ENCODE results near the gene APBA2. TPM values are rescaled to one million over a fixed set of nuclear protein-coding genes. Genes with fewer than 3 reads are reported as not detected.

Gene APBA2
- total and polyA plus RNA-seq, 7 donors = 0.46 to 10.7 (median 1.5) TPM

- WGBS, 2 donors = 64 to 76% methylated on average over 3 of the region's 3 CpGs
- intact Hi-C loops (cut with DNase I) = no loop called here
- DNase-seq = no peak
- TF ChIP-seq CTCF (IDR thresholded peaks at IDR 0.05) (no peak), POLR2AphosphoS5 (IDR thresholded peaks at IDR 0.05) (no peak), POLR2A (IDR thresholded peaks at IDR 0.05) (no peak), EP300 (IDR thresholded peaks at IDR 0.05) (no peak)
- no peaks in the 10 kb centered on the region for H3K4me1 ChIP-seq
- H3K9me3 ChIP-seq = no peaks in the 10 kb centered on the region
- H3K27ac ChIP-seq = no peak overlapping the region
- no peaks in the 10 kb centered on the region for H3K27me3 ChIP-seq
- no peak overlapping the region for H3K4me3 ChIP-seq
- H3K36me3 ChIP-seq = no peaks in the 10 kb centered on the region
Measured at GRCh38 chr15:29045717-29046116, 159.9 kb downstream of the APBA2 start.

GRCh38 chr15:29046281-29046810 lies 160.6 kb downstream of the APBA2 start:
- H3K27me3 ChIP-seq = no peaks in the 10 kb centered on the region
- no peak for TF ChIP-seq EP300 (IDR thresholded peaks at IDR 0.05)
- no peak for TF ChIP-seq CTCF (IDR thresholded peaks at IDR 0.05)
- TF ChIP-seq POLR2AphosphoS5 (IDR thresholded peaks at IDR 0.05) = no peak
- no peak for TF ChIP-seq POLR2A (IDR thresholded peaks at IDR 0.05)
- WGBS, 2 donors = 43 to 74% methylated on average over 4 of the region's 4 CpGs
- no peak for DNase-seq
- no peaks in the 10 kb centered on the region for H3K9me3 ChIP-seq
- H3K4me3 ChIP-seq = no peak overlapping the region
- H3K36me3 ChIP-seq = no peaks in the 10 kb centered on the region
- intact Hi-C loops (cut with DNase I) = no loop called here
- H3K27ac ChIP-seq = no peak overlapping the region
- H3K4me1 ChIP-seq = no peaks in the 10 kb centered on the region

DNA sequence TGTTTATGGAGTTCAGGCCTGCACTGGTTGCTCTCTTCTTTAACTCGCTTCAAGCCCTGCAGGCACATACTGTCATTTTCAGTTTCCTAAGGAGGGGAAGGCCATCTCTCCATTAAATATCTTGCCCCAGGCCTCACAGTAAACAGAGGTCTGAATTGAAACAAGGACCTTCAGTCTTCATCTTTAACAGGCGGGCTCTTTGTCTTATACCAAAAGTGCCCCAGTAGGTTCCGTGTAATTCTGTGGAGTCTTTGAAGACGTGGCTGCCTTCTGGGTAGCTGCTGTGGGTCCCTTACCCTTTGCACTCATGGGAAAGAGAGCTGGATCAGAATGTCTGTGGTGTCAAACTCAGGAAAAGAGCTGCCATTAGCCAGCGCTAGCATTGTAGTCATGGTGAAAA lies 161.2 kb downstream of the APBA2 start:
- intact Hi-C loops (cut with DNase I) = no loop called here
- H3K27ac ChIP-seq = no peak overlapping the region

GRCh38 chr15:29048011-29048410 lies 162.2 kb downstream of the APBA2 start:
- no peaks in the 10 kb centered on the region for H3K4me1 ChIP-seq
- H3K9me3 ChIP-seq = no peaks in the 10 kb centered on the region
- no peak overlapping the region for H3K4me3 ChIP-seq
- TF ChIP-seq CTCF (IDR thresholded peaks at IDR 0.05) = no peak
- no peak for TF ChIP-seq EP300 (IDR thresholded peaks at IDR 0.05)
- TF ChIP-seq POLR2A (IDR thresholded peaks at IDR 0.05) = no peak
- no peak for TF ChIP-seq POLR2AphosphoS5 (IDR thresholded peaks at IDR 0.05)
- no peaks in the 10 kb centered on the region for H3K27me3 ChIP-seq
- 92 to 94% methylated on average over 9 of the region's 9 CpGs for WGBS, 2 donors
- intact Hi-C loops (cut with DNase I) = no loop called here
- no peak for DNase-seq
- H3K27ac ChIP-seq = no peak overlapping the region
- H3K36me3 ChIP-seq = no peaks in the 10 kb centered on the region

More for the DNA sequence above, 161.2 kb downstream of the APBA2 start:
- 91% methylated on average over 5 of the region's 5 CpGs for WGBS, 2 donors
- Histone ChIP-seq H3K36me3 (no peaks in the 10 kb centered on the region), H3K27me3 (no peaks in the 10 kb centered on the region), H3K9me3 (no peaks in the 10 kb centered on the region), H3K4me1 (no peaks in the 10 kb centered on the region), H3K4me3 (no peak overlapping the region)
- no peak for DNase-seq
- TF ChIP-seq POLR2AphosphoS5 (IDR thresholded peaks at IDR 0.05) (no peak), EP300 (IDR thresholded peaks at IDR 0.05) (no peak), POLR2A (IDR thresholded peaks at IDR 0.05) (no peak), CTCF (IDR thresholded peaks at IDR 0.05) (no peak)

DNA sequence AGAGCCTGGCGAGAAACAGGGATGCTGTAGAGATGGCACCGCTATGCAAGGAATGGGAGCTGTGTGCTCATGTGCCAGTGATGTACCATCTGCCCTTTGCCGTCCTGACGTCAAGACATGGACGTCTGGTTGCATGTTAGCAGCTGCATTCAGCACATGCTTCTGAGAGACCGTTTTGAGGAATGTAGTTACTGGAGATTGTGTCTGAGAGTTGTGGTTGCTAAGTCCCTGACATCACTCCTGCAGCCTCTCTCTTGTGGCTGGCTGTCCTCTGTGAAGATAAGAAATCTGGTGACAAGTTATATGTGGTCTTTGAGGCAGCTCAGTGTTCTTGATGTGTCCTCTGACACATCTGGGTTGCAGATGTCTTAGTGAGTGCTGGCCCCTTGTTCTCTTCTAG lies 165.1 kb downstream of the APBA2 start:
- Histone ChIP-seq H3K36me3 (no peaks in the 10 kb centered on the region), H3K27ac (no peak overlapping the region), H3K9me3 (no peaks in the 10 kb centered on the region), H3K4me3 (no peak overlapping the region), H3K27me3 (no peaks in the 10 kb centered on the region), H3K4me1 (no peaks in the 10 kb centered on the region)
- intact Hi-C loops (cut with DNase I) = no loop called here
- TF ChIP-seq EP300 (IDR thresholded peaks at IDR 0.05) = no peak
- TF ChIP-seq POLR2A (IDR thresholded peaks at IDR 0.05) = no peak
- TF ChIP-seq POLR2AphosphoS5 (IDR thresholded peaks at IDR 0.05) = no peak
- TF ChIP-seq CTCF (IDR thresholded peaks at IDR 0.05) = no peak
- DNase-seq = no peak
- WGBS, 2 donors = 67% methylated on average over 6 of the region's 6 CpGs

All from sigmoid colon (tissue), 7 donors.